Middle frontal gyrus (tissue), 1 donor: ENCODE data around the gene VKORC1L1.
"Not testable (repeated sequence)": the region's sequence is repeated elsewhere in the genome, so short reads cannot be mapped to it uniquely, and the experiment has no call there.

Experiments used
- DNase-seq: peaks from one replicate; pipeline ENCODE4 v3.0.0-alpha.2; 2015; ENCODE audit warnings: low spot score; ENCODE audit errors: extremely low spot score

Gene VKORC1L1

DNA sequence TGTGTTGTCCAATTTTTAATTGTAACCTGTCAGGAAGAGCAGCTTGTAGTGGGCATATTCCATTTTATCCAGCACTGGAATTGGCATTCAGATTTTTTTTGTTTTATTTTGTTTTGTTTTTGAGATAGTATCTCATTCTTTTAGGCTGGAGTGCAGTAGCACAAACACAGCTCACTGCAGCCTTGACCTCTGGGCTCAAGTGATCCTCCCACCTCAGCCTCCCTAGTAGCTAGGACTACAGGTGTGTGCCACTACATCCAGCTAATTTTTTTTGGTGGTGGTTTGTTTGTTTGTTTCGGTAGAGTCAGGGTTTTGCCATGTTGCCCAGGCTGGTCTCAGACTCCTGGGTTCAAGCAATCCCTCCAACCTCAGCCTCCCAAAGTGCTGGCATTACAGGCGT is 64.4 kb downstream of the VKORC1L1 start:
- no peak for DNase-seq

DNA sequence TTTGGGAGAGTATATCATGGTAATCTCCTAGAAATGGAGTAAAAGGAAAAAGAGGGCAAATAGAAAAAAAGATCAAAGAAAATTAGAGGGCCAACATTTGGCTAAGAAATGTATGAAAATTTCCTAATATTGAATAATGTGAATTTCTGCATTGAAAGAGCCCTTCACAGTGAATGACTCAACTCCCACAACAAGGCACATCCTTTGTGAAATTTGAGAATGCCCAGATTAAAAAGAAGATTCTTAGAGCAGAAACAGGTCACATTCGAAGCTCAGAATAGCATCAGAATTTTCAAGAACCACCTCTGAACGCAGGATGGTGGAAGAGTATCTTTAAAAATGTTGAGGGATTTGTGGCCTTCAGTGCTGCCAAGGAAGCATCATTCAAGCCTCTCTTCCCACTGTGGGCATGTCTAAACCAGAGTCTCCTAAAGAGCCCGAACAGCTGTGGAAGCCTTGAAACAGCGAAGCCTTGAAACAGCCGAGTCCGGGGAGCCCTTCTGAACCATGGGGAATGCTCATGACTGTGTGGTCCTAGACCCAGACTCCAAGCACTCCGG is 65.5 kb downstream of the VKORC1L1 start:
- no peak for DNase-seq

DNA sequence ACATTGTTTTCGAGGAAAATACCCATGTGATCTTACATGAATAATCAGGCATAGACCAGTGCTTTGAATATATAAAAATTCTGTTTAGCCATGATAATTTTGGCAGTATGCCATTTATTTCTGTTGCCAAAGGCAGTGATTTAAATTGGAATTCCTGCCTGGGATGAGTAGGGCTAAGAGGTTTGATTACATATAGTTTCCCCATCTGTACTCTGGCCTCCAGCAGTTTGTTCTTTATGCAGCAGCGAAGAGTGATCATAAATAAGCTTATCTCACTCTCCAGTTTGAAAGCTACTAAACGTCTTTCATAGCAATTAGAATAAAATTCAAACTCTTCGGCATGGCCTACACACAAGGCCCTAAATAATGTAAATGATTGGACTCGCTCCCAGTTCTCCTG is 72.9 kb downstream of the VKORC1L1 start:
- DNase-seq: not testable (repeated sequence)

DNA sequence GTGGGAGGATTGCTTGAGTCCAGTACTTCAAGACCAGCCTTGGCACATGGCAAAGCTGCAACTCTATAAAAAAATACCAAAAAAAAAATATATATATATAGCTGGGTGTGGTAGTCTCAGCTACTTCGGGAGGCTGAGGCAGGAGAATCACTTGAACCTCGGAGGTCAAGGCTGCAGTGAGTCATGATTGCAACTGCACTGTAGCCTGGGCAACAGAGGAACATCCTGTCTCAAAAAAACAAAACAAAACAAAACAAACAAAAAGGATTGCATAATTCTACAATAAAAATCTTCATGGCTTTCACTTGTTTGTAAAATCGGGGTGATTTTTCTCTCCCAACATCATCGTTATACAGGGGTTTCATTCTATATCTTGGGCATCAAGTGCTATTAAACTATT is 74.0 kb downstream of the VKORC1L1 start:
- no peak for DNase-seq

DNA sequence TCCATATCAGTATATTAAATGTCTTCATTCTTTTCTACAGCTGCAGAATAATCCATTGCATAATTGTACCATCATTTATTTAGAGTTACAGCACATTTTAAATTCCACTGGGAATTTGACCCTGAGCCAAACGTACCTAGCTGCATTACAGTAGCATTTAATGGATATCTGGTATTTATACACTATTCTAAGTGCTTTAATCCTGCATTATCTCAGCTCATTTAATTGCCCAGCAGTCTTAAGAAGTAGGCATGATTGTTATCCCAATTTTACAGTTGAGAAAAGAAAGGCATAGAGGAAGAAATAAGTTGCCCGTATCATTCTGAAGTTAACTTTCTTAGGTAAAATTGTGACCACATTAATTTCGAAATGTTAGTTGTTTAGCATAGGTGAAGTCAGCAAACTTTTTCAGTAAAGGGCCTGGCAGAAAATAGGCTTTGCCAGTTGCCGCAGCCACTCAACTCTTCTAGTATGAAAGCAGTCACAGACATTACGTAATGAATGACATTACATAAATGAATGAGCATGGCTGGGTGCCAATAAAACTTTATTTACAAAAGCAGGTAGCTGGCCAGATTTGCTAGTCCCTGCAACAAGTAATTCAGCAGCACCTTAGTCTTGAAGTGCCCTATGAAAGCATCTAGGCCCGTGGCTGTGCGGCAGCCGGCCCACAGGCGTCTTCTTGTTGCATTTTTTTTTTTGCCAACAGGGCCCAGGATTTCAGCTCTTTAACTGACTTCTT is 79.1 kb downstream of the VKORC1L1 start:
- DNase-seq: no peak

DNA sequence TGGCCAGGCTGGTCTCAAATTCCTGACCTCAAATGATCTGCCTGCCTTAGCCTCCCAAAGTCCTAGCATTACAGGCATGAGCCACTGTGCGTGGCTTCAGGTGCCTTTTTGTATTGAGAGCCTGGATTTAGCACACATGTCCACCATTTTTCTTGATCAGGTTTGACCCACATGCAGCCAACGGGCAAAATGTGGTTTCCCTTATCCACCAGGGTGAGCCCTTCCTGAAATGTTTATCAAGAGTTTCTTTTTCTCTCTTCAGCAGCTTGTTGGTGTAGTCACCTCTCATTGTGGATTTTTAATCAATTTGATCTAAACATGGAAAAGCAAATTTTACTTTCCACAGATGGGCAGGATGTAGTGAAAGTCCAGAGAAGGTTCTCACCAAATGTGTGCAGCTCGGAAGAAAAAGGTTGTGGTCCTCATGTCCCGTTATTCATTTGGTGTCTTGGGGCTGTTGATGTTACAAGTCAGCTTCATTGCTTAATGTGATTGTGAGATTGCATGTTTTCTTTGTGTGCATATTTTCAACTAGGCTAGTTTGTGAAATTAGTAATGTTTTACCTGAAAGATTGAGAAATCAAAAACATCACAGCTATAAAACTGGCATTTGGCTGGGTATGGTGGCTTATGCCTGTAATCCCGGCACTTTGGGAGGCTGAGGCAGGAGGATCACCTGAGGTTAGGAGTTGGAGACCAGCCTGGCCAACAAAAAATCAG is 80.3 kb downstream of the VKORC1L1 start:
- DNase-seq: no peak

DNA sequence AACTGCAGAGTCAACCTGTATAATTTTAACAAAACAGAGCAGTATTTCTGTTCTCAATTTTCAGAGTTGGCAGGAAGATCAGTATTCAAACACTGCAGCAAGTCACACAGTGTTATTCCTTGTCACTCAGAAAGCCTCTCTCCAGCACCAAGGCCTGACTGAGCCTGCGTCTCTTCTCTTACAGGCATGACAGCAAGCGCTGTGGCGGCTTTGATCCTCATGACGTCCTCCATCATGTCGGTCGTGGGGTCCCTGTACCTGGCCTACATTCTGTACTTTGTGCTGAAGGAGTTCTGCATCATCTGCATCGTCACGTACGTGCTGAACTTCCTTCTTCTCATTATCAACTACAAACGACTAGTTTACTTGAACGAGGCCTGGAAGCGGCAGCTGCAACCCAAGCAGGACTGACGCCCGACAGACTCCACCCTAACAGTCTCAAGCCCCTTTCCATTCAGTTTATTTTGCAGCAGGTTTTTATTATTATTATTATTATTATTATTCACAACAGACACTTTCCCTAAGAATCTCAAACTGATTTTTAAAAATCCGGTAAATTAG is 81.1 kb downstream of the VKORC1L1 start:
- DNase-seq: no peak

DNA sequence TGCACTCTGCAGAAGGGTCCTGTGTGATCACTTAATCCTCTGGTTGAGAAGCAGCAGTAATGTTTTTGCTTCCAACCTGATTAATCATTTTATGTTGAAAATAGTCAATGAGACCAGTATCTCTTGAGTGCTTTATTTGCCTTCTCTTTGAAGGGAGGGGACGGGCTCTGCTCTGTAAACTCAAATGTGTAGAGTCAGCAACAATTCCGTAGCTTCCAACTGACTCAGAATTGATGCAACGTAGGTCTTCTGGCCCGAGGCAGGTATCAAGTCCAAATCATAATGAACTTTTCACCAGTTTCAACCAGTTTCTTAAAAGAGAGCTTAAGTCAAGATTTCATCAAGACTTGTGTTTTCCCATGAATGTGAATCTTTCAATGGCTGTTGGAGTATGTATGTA is 82.8 kb downstream of the VKORC1L1 start:
- DNase-seq: no peak

DNA sequence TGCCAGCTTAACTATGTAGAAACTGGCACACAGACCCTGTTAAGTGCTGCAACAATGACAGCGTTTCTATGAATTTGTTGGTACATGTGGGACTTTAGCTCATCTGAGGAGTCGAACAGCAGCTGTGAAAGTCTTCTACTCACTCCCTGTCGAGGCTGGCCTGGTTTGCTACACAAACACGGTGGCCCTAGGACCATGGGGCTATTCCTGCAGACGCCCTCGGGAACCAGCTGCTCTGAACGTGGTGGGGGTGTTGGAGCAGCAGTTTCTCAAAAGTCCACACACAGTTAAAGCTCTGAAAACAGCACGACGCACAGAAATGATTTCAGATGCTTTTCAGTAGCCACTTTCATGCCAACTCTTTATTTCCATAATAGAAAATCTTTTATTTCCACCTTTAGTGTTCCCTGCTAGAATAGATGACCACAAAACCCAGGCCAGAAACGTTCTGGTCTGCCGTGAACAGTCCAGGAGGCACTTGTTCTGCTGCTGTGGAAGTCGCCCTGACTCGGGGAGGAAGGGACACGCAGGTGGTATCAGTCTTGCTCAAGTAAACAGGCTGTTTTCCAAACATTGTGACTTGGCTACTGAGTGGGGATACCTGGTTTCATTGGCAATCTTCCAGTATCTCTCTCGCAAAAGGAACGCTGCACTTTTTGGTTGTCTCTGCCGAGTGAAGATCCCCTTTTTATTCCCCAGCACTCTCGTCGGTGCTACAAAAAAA is 87.6 kb downstream of the VKORC1L1 start:
- no peak for DNase-seq

DNA sequence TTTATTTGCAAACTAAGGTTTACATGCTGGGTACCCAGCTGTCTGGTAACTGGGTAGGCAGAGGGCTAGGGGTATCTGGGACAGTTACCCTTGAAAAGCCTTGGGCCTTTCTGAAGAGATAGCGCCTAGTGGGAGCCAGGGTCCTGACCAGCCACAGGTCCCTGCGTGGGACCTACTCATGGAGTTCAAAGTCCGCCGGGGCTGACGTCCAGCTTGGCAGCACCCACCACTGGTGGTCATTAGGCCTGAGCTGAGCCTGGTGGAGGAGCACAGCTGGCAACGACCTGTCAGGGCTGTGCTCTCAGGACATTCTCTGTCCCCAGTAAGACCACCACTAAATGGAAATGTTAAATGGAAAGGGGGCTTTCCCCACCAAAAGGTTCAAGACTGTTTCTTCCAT is 89.2 kb downstream of the VKORC1L1 start:
- no peak for DNase-seq

DNA sequence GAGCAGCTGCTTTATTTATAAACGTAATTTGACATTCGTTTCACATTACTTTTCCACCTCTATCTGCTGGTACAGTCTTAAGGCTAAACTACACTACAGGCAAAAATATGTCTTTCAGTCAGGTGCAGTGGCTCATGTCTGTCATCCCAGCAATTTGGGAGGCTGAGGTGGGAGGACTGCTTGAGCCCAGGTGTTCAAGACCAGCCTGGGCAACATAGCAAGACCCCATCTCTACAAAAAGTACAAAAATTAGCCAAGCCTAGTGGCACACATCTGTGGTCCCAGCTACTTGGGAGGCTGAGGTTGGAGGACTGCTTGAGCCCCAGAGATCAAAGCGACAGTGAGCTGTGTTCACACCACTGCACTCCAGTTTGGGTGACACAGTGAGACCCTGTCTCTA is 91.8 kb downstream of the VKORC1L1 start:
- not testable (repeated sequence) for DNase-seq

DNA sequence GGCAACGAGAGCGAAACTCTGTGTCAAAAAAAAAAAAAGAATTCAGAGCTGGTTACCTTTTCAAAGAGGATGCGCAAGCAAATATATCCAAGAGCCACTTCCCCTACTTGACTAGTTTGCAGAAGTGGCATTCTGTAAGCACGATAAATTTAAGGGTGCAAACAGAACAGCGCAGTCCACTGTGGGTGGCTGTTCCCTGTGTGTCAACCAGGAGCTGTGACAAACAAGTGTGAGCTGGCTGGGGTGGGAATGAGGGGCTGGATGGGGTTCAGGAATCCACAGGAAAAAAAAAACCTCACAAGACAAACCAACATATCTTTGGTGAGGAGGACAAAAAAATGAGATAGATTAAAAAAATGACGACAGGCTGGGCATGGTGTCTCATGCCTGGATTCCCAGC is 93.3 kb downstream of the VKORC1L1 start:
- DNase-seq: no peak

DNA sequence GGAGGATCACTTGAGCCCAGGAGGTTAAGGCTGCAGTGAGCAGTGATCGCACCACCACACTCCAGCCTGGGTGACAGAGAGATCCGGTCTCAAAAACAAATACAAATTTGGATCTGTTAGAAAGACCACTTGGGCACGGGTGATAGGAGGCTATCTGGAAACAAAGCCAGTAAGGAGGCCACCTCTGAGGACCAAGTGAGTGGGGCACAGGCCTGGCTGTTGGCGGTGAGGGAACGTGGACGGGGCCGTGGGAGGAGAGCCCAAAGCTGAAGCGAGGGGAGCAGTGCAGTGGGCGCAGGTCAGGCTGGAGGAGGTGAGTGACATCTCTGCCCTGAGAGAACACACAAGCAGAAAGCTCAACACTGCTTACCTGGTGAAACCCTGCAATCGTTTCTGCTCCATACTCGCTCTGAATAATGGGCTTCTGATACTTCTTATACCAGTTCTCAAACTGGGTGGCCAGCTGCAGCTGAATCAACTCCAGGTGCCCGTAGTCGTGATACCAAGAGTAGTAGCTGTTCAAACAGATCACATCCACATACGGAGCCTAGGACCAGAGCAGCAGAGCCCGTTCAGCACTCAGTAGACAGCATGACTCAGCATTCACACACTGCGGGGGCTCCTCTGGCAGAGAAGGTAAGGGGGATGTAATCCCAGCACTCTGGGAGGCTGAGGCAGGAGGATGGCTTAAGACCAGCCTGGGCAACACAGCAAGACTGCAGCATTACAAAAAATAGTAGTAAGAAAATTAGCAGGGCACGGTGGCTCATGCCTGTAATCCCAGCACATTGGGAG is 94.7 kb downstream of the VKORC1L1 start:
- DNase-seq: no peak

DNA sequence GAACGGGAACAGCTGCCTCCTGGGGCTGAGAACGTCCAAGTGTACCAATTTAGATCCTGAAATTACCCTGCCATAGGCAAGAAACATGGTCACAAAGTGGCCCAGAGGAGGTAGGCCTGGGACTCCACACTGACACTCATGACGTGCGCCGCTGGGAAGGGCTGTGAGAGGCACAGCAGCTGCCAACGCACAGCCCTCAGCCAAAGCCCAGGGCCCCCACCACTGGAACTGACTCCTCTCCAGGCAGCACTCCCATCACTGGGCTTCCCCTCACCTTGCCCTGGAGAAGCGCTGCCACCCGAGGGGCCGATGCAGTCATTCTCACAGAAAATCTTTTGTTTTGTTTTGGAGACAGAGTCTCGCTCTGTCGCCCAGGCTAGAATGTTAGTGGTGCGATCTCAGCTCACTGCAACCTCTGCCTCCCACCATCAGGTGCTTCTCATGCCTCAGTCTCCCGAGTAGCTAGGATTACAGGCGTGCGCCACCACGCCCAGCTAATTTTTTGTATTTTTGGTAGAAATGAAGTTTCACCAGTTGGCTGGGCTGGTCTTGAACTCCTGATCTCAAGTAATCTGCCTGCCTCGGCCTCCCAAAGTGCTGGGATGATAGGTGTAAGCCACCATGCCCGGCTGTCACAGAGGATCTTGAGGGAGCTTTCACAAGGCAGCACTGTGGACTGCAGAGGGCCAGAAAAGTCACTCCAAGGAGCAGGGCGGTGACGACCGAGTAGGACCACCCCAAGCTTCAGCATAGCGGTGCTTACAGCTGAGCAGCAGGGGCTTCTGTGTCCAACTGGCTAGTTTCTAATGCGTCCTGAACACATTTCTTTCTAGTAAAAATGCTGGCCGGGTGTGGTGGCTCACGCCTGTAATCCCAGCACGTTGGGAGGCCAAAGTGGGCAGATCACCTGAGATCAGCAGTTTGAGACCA is 95.6 kb downstream of the VKORC1L1 start:
- no peak for DNase-seq

DNA sequence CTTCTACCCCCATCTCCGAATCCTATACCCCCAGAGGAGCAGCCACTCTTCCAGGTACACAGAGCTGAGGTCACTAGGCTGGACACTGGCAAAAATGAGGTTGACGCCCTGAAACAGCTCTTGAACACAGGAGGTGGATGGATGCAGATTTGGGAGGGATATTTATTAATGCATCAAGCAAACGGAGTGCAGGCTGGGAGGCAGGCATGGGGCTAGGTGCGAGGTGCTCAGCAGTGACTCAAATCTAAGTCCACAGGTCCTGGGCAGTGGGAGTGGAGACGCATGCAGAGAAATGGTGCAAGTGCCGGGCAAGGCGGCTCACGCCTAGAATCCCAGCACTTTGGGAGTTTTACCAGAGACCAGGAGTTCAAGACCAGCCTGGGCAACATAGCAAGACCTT is 98.1 kb downstream of the VKORC1L1 start:
- no peak for DNase-seq

DNA sequence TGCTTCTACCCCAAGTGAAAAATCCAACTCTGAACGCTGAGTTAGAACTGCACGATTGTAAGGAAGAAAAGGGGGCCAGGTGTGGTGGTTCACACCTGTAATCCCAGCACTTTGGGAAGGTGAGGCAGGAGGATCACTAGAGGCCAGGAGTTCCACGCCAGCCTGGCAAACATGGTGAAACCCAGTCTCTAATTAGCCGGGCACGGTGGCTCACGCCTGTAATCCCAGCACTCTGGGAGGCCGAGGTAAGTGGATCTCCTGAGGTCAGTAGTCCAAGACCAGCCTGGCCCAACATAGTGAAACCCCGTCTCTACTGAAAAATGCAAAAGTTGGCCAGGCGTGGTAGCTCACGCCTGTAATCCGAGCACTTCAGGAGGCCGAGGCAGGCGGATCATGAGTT is 100.1 kb downstream of the VKORC1L1 start:
- DNase-seq: no peak

DNA sequence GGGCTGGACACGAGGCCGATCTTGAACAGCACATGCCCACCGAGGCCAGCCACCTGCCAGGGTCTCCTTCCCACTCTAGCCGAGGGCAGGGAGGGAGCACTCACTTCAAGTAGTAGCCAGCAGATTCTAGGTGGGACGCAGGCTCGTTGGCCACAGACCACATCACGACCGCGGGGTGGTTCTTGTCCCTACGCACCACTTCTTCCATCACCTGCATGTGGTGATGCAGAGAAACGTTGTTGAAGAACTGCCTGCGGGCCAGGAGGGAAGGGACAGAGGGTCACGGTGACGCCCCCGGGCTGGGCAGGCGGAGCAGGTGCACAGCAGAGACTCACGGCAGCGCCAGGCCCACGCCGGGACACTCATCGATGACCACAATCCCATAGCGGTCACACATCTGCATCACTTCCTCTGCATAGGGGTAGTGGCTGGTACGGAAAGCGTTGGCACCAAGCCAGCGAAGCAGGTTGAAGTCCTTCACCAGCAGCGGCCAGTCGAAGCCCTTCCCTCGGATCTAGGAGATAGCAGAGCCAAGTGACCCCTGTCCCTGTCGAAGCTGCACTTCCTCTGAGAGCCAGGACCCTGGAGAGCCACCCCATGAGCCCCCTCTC is 101.4 kb downstream of the VKORC1L1 start:
- DNase-seq: no peak

DNA sequence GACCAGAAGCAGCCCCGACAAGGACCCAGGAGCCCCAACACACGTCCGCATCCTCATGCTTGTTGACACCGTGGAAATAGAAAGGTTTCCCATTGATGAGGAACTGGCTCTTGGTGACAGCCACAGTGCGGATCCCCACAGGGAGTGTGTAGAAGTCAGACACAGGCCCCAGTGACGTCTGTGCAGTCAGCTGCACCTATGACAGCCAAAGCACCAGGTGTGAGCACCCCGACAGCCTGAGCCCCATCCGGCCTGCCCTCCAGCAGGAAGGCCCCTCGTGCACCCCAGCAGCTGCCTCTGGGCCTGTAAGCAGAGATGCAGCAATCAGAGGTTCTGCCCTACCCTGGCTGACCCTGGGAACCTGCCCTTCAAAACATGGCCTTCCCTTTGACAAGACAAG is 102.0 kb downstream of the VKORC1L1 start:
- DNase-seq: no peak

DNA sequence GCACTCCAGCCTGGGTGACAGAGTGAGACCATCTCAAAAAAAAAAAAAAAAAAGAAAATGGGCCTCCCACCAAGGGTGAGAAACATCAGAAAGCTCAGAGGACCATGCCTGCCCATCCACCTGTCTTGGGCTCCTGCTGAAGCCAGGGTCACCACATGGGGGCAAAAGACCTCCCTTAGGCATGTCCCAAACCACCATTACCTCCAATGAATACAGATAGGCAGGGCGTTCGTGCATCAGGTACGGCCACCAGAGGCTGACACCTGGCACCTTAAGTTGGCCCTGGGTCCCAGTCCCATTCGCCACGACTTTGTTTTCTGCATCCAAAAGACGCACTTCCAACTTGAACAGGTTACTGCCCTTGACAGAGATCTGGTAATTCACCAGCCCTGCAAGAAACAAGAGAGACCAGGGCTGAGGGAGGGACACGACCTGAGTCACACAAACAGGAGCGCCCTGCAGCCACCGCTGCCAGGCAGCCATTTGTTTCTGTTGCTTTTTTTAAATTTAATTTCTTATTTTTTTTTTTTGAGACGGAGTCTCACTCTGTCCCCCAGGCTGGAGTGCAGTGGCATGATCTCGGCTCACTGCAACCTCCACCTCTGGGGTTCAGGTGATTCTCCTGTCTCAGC is 103.1 kb downstream of the VKORC1L1 start:
- no peak for DNase-seq
